LNCAP (cell line): ENCODE results near the gene AMZ1.

ENCODE experiments used
- CTCF ChIP-seq: fragments of 450-650 bp; IDR thresholded peaks from 2 replicates; pipeline ENCODE4 v1.5.1; 2017; ENCODE audit warnings: mild to moderate bottlenecking

AMZ1 gene

GRCh38 chr7:2734084-2734686 lies 46.2 kb downstream of the AMZ1 start:
- no peak for TF ChIP-seq CTCF

- no peak for TF ChIP-seq CTCF
Observed at GRCh38 chr7:2734751-2735571, 47.0 kb downstream of the AMZ1 start.

- TF ChIP-seq CTCF = no peak
Observed at GRCh38 chr7:2735744-2736143, 47.7 kb downstream of the AMZ1 start.

GRCh38 chr7:2736411-2736914 lies 48.5 kb downstream of the AMZ1 start:
- TF ChIP-seq CTCF = no peak

DNA sequence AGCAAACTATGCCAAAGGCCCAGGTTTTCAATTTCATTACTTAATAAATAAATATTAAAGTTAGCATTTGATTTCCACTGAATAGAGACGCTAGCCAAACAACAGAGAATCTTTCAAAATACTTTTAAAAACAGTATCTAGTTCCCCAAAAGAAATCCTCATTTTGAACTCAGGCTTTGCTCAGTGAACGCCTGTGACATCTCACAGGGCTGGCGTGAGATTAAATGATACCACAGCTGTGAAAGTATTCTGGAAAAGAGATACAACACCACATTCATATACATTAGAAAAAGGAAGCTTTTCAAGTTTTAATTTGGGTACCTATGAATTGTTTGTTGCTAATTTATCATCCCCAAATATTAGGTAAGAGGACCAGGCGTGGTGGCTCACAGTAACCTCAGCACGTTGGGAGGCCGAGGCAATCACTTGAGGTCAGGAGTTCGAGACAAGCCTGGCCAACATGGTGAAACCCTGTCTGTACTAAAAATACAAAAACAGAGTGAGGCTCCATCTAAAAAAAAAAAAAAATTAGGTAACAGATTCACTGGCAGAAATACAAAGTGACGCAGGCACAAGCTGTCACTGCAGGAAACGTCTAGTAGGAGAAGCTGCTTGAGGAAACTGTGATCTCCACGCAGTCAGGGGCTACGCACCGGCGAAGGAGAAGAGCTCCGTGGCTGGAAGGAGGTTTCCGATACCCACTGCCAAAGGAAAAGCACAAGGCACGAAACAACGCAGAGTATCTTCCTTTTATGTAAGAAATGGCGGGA lies 50.0 kb downstream of the AMZ1 start:
- TF ChIP-seq CTCF = no peak

- TF ChIP-seq CTCF = no peak
Observed at GRCh38 chr7:2738766-2739549, 51.0 kb downstream of the AMZ1 start.

GRCh38 chr7:2750004-2750407 lies 62.0 kb downstream of the AMZ1 start:
- no peak for TF ChIP-seq CTCF
